ENCODE measurements around the gene EPS15.

GRCh38 chr1:51552929-51553807 lies 34.1 kb upstream of the EPS15 start:
- TF ChIP-seq, protein P1, sequence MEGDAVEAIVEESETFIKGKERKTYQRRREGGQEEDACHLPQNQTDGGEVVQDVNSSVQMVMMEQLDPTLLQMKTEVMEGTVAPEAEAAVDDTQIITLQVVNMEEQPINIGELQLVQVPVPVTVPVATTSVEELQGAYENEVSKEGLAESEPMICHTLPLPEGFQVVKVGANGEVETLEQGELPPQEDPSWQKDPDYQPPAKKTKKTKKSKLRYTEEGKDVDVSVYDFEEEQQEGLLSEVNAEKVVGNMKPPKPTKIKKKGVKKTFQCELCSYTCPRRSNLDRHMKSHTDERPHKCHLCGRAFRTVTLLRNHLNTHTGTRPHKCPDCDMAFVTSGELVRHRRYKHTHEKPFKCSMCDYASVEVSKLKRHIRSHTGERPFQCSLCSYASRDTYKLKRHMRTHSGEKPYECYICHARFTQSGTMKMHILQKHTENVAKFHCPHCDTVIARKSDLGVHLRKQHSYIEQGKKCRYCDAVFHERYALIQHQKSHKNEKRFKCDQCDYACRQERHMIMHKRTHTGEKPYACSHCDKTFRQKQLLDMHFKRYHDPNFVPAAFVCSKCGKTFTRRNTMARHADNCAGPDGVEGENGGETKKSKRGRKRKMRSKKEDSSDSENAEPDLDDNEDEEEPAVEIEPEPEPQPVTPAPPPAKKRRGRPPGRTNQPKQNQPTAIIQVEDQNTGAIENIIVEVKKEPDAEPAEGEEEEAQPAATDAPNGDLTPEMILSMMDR (IDR thresholded peaks at IDR 0.05) = no peak
- TF ChIP-seq REST (IDR thresholded peaks at IDR 0.05; ENCODE audit: insufficient read depth in 1 of 2, low read depth in 2 of 2, low read length in 1 of 2) = no peak

All from Panc1 (cell line).